ENCODE data around the gene ITGAE.

DNA sequence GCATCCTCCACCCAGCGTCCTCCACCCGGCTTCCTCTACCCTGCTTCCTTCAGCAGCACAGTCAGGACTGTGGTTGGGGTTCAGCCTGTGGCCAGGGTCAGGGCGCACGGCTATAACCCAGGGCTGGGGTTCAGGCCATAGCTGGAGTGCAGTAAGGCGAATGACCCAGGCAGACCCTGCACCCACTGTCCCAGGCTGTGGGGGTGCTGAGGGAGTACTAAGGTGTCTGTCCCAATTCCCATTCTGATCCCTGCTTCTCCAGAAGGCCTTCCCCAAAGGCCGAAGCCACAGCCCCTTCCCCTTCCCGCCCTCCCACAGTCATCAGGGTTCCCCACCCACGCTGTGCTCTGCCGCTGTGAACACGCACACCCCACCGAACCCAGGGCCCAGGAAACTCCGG, 119.9 kb downstream of the ITGAE start:
- no peak for TF ChIP-seq CTCF (conservative IDR thresholded peaks at IDR 0.05 in 1 of 2, IDR thresholded peaks at IDR 0.05 in 1 of 2; ENCODE audit: extremely low read depth in 1 of 2, insufficient read depth in 1 of 2, low read depth in 1 of 2, low read length in 2 of 2)
- TF ChIP-seq EZH2 (IDR thresholded peaks at IDR 0.05; ENCODE audit: borderline replicate concordance, low read length): no peak
